Measurements from ENCODE around the gene PRELID1.
"Not testable (repeated sequence)": the region's sequence is repeated elsewhere in the genome, so short reads cannot be mapped to it uniquely, and the experiment has no call there.

Gene PRELID1

DNA sequence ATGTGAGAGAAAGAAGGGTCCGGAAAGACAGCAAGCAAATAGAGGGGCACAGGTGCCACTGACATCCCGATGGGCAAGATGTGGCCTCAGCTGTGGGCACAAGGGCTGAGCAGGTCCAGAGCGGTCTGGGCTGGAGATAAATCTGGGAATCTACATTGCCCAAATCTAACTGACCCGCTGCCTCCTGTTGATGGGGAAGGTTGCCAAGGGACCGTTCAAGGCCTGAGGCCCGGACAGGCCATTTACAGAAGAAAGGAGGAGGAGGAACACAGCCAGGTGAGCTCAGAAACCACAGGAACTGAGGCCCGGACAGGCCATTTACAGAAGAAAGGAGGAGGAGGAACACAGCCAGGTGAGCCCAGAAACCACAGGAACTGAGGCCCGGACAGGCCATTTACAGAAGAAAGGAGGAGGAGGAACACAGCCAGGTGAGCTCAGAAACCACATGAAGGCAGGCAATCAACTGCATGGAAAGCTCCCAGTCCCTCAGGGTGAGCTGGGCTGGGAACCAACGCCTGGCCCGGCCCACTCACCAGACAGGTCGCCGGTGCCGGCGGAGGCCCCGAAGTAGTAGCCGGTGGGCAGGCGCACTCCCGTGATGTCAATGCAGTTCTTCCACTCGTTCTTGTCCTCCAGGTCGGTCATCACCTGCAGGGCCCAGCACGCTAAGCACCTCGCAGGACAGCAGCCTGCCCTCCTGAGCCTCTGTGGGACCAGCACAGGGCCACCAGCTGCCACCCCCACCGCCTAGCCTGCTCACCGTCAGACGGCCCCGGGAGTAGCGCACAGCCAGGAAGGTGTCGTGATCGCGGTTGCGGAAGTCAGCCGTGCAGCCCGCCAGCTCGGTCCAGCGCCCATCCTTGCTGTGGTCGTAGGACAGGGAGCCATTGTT is 33.2 kb downstream of the PRELID1 start:
- no peak for DNase-seq

DNA sequence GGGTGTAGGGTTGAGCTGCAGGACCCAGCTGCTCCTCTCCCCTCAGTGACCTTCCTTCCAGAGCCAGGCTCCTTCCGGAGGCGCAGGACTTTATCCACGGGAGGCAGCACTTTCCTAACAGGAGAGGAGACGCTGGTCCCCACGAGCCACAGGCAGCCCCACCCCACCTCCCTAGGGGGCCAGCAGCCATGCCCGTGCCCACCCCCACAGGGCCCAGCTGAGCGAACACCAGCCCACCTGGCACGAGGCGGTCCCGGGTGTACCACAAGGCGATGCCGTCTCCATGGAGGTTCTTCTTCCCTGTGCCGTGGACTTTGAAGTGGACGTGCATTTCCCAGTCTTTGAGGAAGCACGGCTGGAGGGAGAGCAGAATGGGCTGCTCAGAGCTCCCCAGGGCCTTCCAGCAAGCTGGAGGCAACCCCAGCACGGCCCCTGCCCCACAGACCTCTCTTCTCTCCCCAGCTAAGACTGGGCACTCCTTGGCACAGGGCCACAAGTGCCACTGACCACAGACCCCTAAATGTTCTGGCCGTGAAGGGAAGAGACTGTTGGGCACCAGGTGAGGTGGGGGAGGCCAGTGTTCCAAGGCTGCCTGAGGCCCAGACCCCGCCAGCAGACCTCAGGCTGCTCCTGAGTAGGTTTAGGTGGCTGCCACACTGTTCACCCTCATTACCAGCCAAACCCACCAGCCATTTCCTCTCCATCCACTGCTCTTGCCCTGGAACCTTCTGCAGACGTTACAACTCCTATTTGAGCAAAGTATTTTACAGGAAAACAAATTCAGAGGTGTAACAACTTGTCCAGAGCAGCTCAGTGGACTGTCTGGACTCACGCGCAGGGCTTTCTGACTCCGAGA is 34.9 kb downstream of the PRELID1 start:
- DNase-seq: no peak

DNA sequence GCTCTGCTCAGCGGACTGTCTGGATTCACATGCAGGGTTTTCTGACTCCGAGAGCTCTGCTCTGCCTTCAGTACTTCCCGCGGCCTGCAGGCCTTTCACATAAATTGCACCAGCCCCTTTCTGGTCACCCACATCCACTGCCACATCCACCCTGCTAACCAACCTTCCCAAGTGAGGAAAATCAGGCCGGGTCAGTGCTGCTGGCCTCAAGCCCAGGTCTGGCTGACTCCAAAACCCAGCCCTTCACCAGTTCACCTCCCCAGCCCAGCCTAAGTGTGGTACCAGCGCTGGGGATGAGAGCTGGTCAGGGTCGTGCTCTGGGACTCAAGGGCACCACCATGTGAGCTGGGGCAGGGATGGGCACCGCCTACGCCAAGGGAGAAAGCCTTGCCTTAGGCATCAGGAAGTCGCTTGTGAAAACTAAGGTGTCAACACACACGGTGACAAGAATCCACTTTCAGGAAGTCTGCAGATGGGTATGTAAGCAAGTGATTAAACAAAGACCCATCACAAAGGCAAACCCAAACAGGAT is 35.6 kb downstream of the PRELID1 start:
- DNase-seq: peak; percentile 28 to 62

DNA sequence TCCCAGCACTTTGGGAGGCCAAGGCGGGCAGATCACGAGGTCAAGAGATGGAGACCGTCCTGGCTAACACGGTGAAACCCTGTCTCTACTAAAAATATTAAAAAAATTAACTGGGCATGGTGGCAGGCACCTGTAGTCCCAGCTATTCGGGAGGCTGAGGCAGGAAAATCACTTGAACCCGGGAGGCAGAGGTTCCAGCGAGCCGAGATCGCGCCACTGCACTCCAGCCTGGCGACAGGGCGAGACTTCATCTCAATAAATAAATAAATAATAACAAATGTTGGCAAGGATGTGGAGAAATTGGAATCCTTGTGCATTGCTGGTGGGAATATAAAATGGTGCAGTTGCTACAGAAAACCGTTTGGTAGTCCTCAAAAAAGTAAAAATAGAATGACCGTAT is 39.4 kb downstream of the PRELID1 start:
- not testable (repeated sequence) for DNase-seq

DNA sequence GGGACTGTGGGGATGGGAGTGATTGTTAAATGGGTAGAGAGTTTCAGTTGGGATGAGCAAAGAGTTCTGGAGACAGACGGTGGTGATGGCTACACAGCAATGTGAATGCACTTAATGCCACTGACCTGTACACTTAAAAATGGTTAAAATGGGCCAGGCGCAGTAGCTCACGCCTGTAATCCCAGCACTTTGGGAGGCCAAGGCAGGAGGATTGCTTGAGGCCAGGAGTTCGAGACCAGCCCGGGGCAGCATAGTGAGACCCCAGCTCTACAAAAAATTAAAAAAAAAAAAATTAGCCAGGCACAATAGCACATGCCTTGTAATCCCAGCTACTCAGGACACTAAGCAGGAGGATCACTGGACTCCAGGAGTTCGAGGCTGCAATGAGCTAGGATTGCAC is 40.2 kb downstream of the PRELID1 start:
- no peak for DNase-seq

DNA sequence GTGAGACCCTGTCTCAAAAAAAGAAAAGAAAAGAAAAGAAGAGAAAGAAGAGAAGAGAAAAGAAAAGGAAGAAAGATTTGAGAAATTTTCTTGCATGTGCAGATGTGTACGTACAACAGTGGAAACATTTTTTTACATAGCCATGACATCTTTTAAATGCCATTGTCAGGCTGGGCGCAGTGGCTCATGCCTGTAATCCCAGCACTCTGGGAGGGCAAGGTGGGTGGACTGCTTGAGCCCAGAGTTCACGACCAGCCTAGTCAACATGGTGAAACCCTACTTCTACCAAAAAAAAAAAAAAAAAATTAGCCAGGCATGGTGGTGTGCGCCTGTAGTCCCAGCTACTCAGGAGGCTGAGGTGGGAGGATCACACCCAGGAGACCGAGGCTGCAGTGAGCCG is 41.3 kb downstream of the PRELID1 start:
- no peak for DNase-seq

DNA sequence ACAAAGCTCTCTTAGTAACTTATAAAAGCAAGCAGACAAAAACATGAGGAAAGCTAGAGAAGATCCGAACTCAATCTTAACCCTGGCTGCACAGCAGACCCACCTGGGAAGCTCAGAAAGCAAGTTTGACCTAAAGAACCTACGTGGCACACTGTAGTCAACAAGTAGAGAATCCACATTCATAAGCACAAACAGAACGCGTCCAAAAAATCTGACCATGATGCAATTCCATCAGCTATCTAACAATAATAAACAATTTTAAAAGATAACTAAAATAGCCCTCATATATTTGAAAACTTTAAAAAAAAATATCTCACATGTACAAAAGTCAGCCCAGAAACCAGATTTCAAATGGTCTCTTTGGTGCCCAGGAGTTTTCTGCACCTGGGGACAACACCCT is 43.2 kb downstream of the PRELID1 start:
- no peak for DNase-seq

DNA sequence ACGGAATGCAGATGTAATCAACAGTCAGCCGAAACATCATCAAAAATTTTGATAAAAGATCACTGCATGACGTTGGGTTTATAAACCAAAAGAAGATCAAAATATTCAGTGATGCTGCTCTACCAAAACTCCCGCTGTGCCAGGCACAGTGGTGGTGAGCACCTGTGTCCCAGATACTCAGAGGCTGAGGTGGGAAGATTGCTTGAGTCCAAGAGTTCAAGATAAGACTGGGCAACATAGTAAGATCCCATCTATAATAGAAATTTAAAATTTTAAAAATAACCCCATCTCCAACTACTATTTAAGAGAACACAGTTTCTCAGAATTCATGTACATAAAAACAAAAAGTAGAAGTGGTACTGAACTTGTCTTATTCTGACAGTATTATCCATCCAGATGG is 44.1 kb downstream of the PRELID1 start:
- DNase-seq: no peak

DNA sequence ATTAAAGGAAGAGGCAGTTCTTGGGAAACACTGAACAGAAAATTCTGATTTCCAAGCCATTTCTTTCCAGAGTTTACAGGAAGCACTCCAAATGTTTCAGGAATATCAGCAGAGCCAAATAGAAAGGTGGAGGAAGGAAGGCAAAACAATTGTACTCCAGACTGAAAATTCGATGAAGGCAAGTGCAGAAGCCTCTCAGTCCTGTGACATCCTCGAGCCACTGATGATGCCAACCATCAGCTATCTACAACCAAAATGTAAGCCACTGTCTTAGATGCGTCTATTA is 45.7 kb downstream of the PRELID1 start:
- DNase-seq: no peak

DNA sequence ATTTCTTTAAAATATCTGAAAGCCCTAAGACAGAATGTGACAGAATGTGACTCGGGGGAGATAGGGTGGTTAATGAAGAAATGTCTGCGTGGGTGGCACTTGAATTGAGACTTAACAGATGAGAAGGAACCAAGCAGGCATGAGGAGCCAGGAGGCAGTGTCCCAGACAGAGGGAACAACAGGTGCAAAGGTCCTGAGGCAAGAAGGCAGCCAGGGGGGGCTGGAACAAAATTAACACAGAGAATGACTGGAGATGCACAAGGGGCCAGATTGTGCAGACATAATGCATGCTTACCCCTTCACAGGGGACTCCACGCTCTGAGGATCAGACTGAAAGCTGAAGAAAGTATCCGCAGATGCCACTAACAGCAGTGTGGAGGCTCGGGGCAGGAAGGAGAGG is 46.2 kb downstream of the PRELID1 start:
- DNase-seq: peak in 1 of 2 donors; percentile 21

DNA sequence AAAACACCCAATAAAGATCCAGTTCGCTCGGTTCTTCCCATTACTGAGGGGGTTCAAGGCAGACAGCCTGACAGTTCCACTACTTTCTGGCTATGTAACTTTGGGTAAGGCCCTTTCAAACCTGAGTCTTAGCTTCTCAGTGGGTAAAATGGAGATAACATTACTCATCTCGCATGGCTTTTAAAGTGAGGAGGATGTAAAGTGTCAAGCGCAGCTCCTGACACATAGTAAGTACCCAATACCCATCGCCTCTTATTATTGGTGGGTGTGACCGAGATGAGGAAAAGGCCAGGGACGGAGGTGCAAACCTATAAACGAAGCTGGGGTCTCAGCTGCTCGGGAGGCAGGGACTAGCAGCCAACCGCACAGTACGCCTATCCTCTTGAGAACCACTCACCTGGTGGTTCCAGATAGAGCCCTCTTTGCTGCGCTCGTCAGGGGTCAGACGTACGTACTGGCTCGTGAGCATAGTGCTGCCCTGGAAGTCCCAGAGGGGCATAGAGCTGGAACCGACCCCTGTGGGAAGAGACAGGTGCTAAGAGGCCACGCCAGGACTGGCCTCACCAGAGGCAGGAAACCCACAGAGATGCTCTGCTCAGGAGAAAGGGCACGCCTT is 47.3 kb downstream of the PRELID1 start:
- DNase-seq: no peak

DNA sequence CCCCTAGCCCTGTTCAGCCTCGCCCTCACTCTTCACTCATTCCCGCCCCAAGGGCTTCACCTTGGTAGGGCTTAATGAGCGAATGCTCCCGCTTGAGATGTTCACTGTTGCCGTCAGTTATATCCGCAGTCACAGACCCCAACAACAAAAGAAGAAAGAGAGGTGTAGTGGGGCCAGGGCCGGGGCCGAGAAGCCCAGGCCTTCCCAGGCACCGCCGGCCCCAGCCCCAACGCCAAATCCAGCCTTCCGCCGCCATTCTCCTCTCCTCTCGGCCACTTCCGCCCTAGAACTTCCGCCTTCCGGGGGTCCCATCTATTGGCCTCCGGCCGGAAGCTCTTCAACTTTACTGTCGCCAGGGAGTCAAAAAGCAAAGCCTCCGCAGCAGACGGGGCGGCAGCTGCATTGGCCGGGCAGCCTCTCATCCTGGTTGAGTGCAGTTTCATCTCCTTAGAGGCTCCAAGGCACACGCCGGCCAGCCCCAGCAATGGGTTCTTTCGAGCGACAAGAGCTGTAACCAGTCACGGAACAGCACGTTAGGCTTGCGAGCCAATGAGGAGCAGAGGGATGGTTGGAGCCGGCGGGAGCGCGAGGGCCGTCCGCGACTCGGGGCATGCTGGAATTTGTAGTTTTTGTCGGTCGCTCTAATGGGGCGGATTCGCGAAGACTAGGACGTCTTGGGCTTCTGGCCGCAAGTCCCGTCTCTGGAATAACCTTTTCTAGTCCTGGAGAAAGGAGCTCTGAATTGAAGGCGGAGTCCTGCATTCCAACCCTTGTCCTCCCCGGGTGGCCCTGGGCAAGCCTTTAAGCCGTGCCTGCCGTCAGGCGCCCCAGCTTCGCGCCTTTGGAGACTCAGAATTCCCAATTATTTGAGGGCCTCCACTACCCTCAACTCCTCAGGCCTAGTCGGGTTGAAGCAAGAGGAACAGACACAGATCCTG is 48.1 kb downstream of the PRELID1 start, which contains the start of gene LMAN2:
TSS of gene LMAN2 (minus strand) at position 277 of the 938 bp plus-strand sequence. CDS start at position 256, 21 bp downstream.
- DNase-seq: peak; percentile 95 to 97

DNA sequence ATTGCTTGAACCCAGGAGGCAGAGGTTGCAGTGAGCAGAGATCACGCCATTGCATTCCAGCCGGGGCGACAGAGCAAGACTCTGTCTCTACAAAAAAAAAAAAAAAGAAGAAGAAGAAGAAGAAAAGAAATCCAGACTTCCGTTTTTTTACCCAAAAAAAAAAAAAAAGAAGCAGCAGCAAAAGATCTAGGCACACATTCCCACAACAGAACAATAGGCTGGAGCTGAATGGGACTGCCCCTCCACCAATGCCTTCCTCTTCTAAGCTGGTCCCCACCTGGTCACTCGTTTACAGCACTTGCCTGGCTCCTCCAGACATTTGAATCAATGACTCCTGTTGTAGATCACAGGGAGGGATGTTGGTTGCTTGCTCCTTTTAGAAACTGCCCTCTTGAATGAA is 49.5 kb downstream of the PRELID1 start:
- peak; percentile 40 to 66 for DNase-seq

DNA sequence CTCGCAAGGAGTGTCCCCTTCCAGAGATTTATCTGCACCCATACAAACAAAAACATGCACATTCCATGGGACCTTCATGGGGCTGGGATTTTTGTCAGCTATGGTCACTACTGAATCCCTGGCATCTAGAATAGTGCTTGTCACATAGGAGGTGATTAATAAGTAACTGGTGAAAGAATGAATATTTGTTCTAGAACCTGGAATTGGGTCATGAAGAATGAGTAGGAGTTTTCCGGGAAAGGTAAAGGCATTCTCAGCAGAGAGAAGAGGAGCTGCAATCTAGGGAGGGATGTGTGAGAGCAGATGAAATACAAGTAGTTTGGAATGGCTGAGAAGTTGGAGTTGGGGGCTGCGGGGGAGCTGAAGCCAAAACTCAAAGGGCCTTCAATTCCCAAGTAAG is 50.7 kb downstream of the PRELID1 start:
- no peak for DNase-seq

DNA sequence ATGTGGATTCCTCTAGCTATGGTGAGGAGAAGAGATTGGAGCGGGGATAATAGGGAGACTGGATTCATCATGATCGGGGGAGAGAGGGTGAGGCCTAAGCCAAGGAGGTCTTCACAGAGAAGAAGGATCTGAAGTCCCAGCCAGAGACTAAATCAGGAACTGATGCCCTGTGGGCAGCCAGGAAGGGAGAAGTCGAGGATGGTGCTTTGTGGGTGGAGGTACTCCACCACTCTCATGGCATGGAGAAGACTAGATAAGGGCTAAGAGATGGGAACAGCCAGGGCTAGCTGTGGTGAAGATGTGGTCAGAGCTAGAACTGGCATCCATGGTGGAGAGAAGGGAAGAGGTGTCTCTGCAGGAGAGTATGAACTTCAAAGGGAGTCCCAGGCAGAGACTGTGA is 51.1 kb downstream of the PRELID1 start:
- DNase-seq: peak; percentile 70 to 85

DNA sequence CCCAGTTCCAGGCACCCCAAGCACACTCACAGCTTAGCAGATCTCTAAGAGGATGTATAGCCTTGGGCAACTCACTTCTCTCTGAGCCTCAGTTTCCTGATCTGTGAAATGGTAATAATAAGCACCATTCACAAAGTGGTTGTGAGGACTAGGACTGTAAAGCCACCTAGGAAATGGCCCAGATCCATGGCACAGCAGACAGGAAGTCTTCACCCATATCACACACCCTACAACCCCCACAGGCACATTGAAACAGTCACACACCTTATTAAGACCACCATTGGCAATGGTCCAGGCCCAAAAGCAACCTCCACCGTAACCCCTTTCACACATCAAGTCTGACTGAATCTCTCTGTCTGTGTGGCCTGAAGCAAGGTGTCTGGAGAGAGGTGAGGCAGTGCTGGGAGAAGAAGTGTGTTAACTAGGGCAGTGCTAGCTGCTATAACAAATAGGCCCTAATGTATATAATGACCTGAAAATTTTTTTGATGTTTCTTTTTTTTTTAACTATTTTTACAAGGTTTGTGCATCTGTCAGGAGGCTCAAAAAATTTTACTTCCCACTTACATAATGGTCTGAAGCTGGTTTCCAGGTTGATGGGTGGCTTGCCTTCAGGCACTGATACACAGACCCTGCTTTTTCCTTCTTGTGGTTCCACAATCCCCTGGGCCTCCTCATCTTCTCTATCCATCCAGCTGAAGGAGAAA is 51.7 kb downstream of the PRELID1 start:
- no peak for DNase-seq

DNA sequence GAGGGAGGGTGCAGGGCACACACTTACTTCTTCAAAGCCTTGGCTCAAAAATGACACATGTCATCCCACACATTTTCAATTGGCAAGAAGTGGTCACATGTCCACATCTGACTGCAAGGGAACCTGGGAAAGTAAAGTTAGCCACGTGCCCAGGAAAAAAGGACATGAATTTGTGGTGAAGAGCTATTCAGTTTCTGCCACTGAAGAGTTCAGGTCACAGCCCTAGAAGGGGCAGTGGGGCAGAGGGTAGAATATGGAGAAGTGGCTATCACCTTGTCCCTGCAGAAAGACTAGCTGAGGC is 52.2 kb downstream of the PRELID1 start:
- DNase-seq: peak; percentile 49 to 56

Data from inflammatory macrophage (primary cell).